Mammary epithelial cell (primary cell): ENCODE data around the gene MLLT10.

ENCODE experiments used
- EZH2 ChIP-seq: IDR thresholded peaks from 2 replicates; pipeline ENCODE4 v1.6.1; 2012; ENCODE audit warnings: low read length, inconsistent platforms, borderline replicate concordance
- TF ChIP-seq, protein P1 (sequence below), 2 donors: IDR thresholded peaks in 1 of 2; conservative IDR thresholded peaks in 1 of 2; 2 replicates each; pipeline ENCODE4 v1.5.1; 2011 to 2012; ENCODE audit warnings: inconsistent platforms in 2 of 2, low read length in 2 of 2, mild to moderate bottlenecking in 2 of 2, control low read depth in 1 of 2, low read depth in 1 of 2; ENCODE audit not compliant: insufficient read depth in 1 of 2; ENCODE audit errors: extremely low read depth in 1 of 2

DNA sequence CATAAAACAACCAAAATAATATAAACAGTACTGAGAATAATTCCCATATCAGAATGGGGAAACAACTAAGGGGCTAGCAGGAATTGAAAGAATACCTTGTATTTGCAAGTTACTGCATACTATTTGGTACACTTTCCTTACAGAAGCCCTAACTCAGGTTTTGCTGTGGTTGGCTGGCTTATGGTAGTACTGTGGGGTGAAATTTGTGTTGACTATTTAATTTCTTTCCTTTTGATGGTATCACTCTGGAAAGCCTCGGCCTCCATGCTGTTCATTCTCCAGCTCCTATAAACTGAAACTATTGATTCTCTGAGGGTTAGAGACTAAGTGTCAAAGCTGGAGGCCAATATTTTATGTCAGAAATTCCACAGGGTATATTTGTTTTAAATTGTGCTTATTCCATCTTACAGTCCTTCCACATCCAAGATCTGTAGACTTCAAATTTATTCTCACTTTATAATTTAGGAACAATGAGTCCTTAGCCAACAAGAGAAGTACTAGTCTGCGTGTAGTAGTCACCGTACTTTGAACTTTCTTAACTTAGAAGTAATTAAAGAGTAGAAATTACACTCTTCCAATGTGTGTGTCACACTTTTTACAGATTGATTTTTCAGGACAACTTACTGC, 22.0 kb upstream of the MLLT10 start:
- TF ChIP-seq, protein P1, sequence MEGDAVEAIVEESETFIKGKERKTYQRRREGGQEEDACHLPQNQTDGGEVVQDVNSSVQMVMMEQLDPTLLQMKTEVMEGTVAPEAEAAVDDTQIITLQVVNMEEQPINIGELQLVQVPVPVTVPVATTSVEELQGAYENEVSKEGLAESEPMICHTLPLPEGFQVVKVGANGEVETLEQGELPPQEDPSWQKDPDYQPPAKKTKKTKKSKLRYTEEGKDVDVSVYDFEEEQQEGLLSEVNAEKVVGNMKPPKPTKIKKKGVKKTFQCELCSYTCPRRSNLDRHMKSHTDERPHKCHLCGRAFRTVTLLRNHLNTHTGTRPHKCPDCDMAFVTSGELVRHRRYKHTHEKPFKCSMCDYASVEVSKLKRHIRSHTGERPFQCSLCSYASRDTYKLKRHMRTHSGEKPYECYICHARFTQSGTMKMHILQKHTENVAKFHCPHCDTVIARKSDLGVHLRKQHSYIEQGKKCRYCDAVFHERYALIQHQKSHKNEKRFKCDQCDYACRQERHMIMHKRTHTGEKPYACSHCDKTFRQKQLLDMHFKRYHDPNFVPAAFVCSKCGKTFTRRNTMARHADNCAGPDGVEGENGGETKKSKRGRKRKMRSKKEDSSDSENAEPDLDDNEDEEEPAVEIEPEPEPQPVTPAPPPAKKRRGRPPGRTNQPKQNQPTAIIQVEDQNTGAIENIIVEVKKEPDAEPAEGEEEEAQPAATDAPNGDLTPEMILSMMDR (conservative IDR thresholded peaks at IDR 0.05 in 1 of 2, IDR thresholded peaks at IDR 0.05 in 1 of 2; ENCODE audit: extremely low read depth in 1 of 2, insufficient read depth in 1 of 2, low read depth in 1 of 2, low read length in 2 of 2) = no peak
- TF ChIP-seq EZH2 = no peak
